Tibial artery (tissue), 4 donors: ENCODE measurements around the gene B3GALNT2.
"Not testable (repeated sequence)": the region's sequence is repeated elsewhere in the genome, so short reads cannot be mapped to it uniquely, and the experiment has no call there.

Experiments used
- DNase-seq, 2 donors: peaks; one replicate each; pipeline ENCODE4 v3.0.0-alpha.2; 2019
- H3K27ac ChIP-seq, 2 donors: fragments of 200-600 bp; sonication (generic) in 1 of 2; 1 replicate in 1 of 2; 2 replicates in 1 of 2; pipeline ENCODE4 v1.5.1; 2018 to 2019; ENCODE audit warnings: mild to moderate bottlenecking in 1 of 2
- H3K27me3 ChIP-seq, 2 donors: fragments of 200-600 bp; sonication (generic) in 1 of 2; one replicate each; pipeline versions ENCODE4 v1.5.1 to v1.6.0; 2016 to 2019
- H3K36me3 ChIP-seq, 3 donors: fragments of 200-600 bp; sonication (generic) in 2 of 3; one replicate each; pipeline ENCODE4 v1.5.1; 2016 to 2019; ENCODE audit warnings: mild to moderate bottlenecking in 2 of 3
- H3K4me1 ChIP-seq, 4 donors: fragments of 200-600 bp; sonication (generic) in 2 of 4; 1 replicate in 3 of 4; 2 replicates in 1 of 4; pipeline ENCODE4 v1.5.1; 2016 to 2019
- H3K4me3 ChIP-seq, 2 donors: fragments of 200-600 bp; sonication (generic) in 1 of 2; 1 replicate in 1 of 2; 2 replicates in 1 of 2; pipeline ENCODE4 v1.5.1; 2018 to 2019; ENCODE audit warnings: mild to moderate bottlenecking in 2 of 2
- H3K9me3 ChIP-seq, 3 donors: fragments of 200-600 bp; sonication (generic) in 1 of 3; one replicate each; pipeline ENCODE4 v1.5.1; 2016 to 2019
- intact Hi-C: fragments of 100-400 bp; cut with DNase I; formaldehyde crosslinking; loops from one replicate; pipeline ENCODE4 v1.15.0; 2023; ENCODE audit warnings: low total_unique reads
- TF ChIP-seq, protein P1 (sequence below), 2 experiments: fragments of 200-600 bp in 1 of 2; fragments of 450-650 bp in 1 of 2; IDR thresholded peaks; one replicate each; pipeline ENCODE4 v1.5.1; 2017 to 2019; ENCODE audit warnings: antibody characterized with exemption in 2 of 2, mild to moderate bottlenecking in 1 of 2, moderate library complexity in 1 of 2

Gene B3GALNT2

GRCh38 chr1:235465066-235465465, 39.2 kb downstream of the B3GALNT2 start:
- peaks cover 36 to 43% (median 37%) of the 10 kb centered on the region in 3 donors for H3K36me3 ChIP-seq
- H3K9me3 ChIP-seq: no peaks in the 10 kb centered on the region
- no peaks in the 10 kb centered on the region for H3K27me3 ChIP-seq
- intact Hi-C loops: no loop called here
- no peak overlapping the region for H3K27ac ChIP-seq
- no peak for DNase-seq
- TF ChIP-seq, protein P1, sequence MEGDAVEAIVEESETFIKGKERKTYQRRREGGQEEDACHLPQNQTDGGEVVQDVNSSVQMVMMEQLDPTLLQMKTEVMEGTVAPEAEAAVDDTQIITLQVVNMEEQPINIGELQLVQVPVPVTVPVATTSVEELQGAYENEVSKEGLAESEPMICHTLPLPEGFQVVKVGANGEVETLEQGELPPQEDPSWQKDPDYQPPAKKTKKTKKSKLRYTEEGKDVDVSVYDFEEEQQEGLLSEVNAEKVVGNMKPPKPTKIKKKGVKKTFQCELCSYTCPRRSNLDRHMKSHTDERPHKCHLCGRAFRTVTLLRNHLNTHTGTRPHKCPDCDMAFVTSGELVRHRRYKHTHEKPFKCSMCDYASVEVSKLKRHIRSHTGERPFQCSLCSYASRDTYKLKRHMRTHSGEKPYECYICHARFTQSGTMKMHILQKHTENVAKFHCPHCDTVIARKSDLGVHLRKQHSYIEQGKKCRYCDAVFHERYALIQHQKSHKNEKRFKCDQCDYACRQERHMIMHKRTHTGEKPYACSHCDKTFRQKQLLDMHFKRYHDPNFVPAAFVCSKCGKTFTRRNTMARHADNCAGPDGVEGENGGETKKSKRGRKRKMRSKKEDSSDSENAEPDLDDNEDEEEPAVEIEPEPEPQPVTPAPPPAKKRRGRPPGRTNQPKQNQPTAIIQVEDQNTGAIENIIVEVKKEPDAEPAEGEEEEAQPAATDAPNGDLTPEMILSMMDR (IDR thresholded peaks at IDR 0.05): no peak
- no peaks in the 10 kb centered on the region for H3K4me1 ChIP-seq
- no peak overlapping the region for H3K4me3 ChIP-seq

GRCh38 chr1:235462832-235463231, 41.4 kb downstream of the B3GALNT2 start:
- DNase-seq, H3K27ac ChIP-seq, H3K4me1 ChIP-seq, intact Hi-C loops, H3K27me3 ChIP-seq, H3K4me3 ChIP-seq, H3K9me3 ChIP-seq: not testable (repeated sequence)
- H3K36me3 ChIP-seq: peaks cover 26 to 36% (median 32%) of the 10 kb centered on the region in 3 donors

- DNase-seq: no peak
- no peak overlapping the region for H3K27ac ChIP-seq
- intact Hi-C loops: no loop called here
- TF ChIP-seq, protein P1 (IDR thresholded peaks at IDR 0.05): no peak
- H3K36me3 ChIP-seq: peaks cover 26 to 36% (median 31%) of the 10 kb centered on the region in 3 donors
- no peak overlapping the region for H3K4me3 ChIP-seq
- no peaks in the 10 kb centered on the region for H3K9me3 ChIP-seq
- no peaks in the 10 kb centered on the region for H3K4me1 ChIP-seq
- no peaks in the 10 kb centered on the region for H3K27me3 ChIP-seq
These were observed 42.3 kb downstream of the B3GALNT2 start for GRCh38 chr1:235461954-235462353.

- no peak overlapping the region for H3K4me3 ChIP-seq
- intact Hi-C loops: no loop called here
- H3K27ac ChIP-seq: no peak overlapping the region
- no peaks in the 10 kb centered on the region for H3K4me1 ChIP-seq
- TF ChIP-seq, protein P1 (IDR thresholded peaks at IDR 0.05): no peak
- no peak for DNase-seq
- no peaks in the 10 kb centered on the region for H3K27me3 ChIP-seq
- H3K36me3 ChIP-seq: peaks cover 23 to 32% (median 24%) of the 10 kb centered on the region in 3 donors
- H3K9me3 ChIP-seq: no peaks in the 10 kb centered on the region
These were observed 43.5 kb downstream of the B3GALNT2 start for GRCh38 chr1:235460770-235461169.

DNA sequence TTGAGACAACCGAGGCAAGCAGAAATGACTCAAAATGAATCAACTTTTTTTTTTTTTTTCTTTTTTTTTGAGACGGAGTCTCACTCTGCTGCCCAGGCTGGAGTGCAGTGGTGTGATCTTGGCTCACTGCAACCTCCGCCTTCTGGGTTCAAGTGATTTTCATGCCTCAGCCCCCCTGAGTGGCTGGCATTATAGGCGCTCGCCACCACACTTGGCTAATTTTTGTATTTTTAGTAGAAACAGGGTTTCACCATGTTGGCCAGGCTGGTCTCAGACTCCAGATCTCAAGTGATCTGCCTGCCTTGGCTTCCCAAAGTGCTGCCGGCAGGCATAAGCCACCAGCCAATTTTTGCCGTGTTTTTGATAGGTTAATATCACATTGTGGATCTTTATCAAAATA, 46.4 kb downstream of the B3GALNT2 start:
- H3K27ac ChIP-seq, H3K4me3 ChIP-seq, DNase-seq, H3K27me3 ChIP-seq, H3K4me1 ChIP-seq, intact Hi-C loops, H3K9me3 ChIP-seq: not testable (repeated sequence)
- H3K36me3 ChIP-seq: peaks cover 24 to 30% (median 25%) of the 10 kb centered on the region in 3 donors

DNA sequence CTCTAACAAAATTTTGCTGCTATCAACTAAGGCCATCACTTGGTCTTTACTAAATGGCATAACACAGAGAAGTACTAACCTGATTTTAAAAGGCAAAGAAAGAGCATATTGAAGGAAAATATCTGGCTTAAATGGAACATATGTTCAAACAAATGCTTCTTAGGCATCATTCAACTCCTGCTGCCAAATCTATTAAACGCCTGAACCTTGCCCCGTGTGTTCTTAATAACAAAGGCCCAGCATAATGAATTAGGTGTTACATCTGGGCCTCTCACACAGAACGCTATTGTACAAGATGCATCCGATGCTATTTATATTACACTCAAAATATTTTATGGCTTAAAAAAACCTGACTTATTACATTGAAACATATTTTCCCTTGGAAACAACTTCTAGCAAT, 48.4 kb downstream of the B3GALNT2 start:
- no peak overlapping the region for H3K4me3 ChIP-seq
- DNase-seq: no peak
- TF ChIP-seq, protein P1 (IDR thresholded peaks at IDR 0.05): no peak

DNA sequence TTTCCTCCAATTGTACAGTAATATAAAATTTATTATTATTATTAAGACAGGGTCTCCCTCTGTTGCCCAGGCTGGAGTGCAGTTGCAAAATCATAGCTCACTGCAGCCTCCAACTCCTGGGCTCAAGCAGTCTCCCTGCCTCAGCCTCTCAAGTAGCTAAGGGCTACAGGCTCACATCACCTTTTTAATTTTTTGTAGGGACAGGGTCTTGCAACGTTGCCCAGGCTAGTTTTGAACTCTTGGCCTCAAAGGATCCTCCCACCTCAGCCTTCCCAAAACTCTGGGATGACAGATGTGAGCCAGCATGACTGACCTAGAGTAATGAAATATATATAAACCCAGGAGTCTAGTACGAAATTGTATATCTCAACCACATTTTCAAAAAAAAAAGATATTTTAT, 49.2 kb downstream of the B3GALNT2 start:
- intact Hi-C loops: no loop called here
- H3K27ac ChIP-seq: no peak overlapping the region
- H3K27me3 ChIP-seq: no peaks in the 10 kb centered on the region
- no peaks in the 10 kb centered on the region for H3K4me1 ChIP-seq
- peaks cover 33 to 52% (median 39%) of the 10 kb centered on the region in 3 donors for H3K36me3 ChIP-seq
- no peak for DNase-seq
- H3K9me3 ChIP-seq: no peaks in the 10 kb centered on the region
- H3K4me3 ChIP-seq: no peak overlapping the region
- TF ChIP-seq, protein P1 (IDR thresholded peaks at IDR 0.05): no peak

More for the DNA sequence above, 48.4 kb downstream of the B3GALNT2 start:
- Histone ChIP-seq H3K27me3 (no peaks in the 10 kb centered on the region), H3K9me3 (no peaks in the 10 kb centered on the region), H3K36me3 (peaks cover 26 to 49% (median 32%) of the 10 kb centered on the region in 3 donors), H3K4me1 (no peaks in the 10 kb centered on the region), H3K27ac (no peak overlapping the region)
- intact Hi-C loops: no loop called here
